Muscle of back (tissue), 13 donors: ENCODE data around the gene ZNF335. TPM values are rescaled to one million over a fixed set of nuclear protein-coding genes. Genes with fewer than 3 reads are reported as not detected.

Source experiments
- DNase-seq, 3 donors: peaks; one replicate each; pipeline versions ENCODE4 v3.0.0 to v3.0.0-alpha.2; 2013
- long read RNA-seq, 9 donors: transcript quantifications; one replicate each; lab custom pipeline, GENCODE V29; 2026
- polyA plus RNA-seq, 10 donors: library from polyadenylated mRNA; unstranded; fragments of 120-200 nt; gene quantifications; one replicate each; pipeline ENCODE4 v1.2.1, GENCODE V29; 2013; ENCODE audit not compliant: insufficient read length in 10 of 10

The ZNF335 gene
- polyA plus RNA-seq = 10 to 100 TPM in 2 of 10 donors, 1 to 10 TPM in 8; 7.9 to 12.0 (median 9.4) TPM
- long read RNA-seq, donor 1, partial matches to known transcripts = 5 of 5 reads
- long read RNA-seq, donor 1, other reads (novel, unspliced or antisense) = 0 of 5 reads
- long read RNA-seq, donor 2 = 0 reads
- long read RNA-seq, donor 3 = 0 reads
- long read RNA-seq, donor 4 = 0 reads
- long read RNA-seq, donor 5 = 0 reads
- long read RNA-seq, donor 6 = 0 reads
- long read RNA-seq, donor 7 = 0 reads
- long read RNA-seq, donor 8 = 0 reads
- long read RNA-seq, donor 9 = 0 reads

DNA sequence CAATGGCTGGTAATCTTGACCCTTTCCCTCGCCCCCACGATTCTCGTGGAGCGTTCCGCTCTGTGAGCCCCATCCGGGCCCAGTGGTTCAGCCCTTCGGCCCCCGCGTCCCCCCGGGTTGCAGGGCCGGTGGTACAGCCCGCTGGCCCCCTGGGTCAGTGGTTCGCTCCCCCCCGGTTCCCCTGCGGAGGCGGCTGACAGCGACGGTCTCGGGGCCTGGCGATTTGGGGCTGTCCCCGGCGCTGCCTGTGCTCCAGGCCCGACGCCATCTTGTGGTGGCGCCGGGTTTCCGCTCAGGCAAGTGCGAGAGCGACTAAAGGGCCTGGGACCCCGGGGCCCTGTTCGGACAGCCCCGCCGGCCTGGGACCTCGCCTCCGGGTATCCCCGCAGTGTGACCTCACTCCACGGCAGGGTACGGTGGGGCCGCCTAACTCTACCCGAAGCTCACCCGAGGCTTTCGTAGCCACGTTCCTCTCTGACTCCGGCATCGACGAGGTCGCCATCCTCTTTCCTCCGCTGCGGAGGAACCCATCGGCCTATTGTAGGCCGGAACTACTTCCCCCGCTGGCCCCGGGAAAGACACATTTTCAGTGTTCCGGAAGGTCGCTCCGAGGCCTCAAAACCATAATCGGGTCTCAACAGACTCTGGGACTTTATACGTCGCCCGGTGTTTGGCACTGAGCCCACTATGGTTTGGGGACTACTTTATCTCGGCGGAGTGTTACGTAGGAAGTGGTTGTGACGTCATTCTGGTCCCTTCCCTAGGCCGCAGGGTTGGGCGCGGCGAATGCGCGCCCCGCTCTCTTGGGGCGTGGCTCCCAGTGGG, at the start of gene ZNF335:
Gene ZNF335 (minus strand): TSS at position 529 of the 825 bp plus-strand sequence. CDS start 793 bp downstream, outside the sequence.
- peak; percentile 96 to 99 (median 98) for DNase-seq

- no peak for DNase-seq
Measured at GRCh38 chr20:46020555-46020954, 48.6 kb upstream of the ZNF335 start.

DNA sequence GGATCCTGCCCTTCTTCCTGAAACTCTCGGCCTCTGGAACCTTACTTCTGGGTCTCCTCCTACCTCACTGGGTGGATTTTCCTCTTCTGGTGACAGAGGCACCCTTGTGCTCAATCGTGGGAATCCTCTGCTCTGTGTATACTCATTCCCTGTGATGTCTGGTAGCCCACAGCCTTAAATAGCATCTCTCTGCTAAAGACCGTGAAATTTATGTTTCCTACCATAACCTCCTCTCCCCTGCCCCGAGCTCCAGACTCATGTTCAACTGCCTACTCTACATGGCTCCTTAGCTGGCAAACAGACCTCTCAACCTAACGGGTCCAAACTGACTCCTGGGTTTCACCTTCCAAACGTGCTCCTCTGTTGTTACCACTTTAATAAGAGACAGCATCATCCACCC, 46.6 kb upstream of the ZNF335 start:
- no peak for DNase-seq

- DNase-seq = no peak
Measured at GRCh38 chr20:46018112-46018511, 46.1 kb upstream of the ZNF335 start.

- no peak for DNase-seq
Measured at GRCh38 chr20:46017272-46017671, 45.3 kb upstream of the ZNF335 start.

DNA sequence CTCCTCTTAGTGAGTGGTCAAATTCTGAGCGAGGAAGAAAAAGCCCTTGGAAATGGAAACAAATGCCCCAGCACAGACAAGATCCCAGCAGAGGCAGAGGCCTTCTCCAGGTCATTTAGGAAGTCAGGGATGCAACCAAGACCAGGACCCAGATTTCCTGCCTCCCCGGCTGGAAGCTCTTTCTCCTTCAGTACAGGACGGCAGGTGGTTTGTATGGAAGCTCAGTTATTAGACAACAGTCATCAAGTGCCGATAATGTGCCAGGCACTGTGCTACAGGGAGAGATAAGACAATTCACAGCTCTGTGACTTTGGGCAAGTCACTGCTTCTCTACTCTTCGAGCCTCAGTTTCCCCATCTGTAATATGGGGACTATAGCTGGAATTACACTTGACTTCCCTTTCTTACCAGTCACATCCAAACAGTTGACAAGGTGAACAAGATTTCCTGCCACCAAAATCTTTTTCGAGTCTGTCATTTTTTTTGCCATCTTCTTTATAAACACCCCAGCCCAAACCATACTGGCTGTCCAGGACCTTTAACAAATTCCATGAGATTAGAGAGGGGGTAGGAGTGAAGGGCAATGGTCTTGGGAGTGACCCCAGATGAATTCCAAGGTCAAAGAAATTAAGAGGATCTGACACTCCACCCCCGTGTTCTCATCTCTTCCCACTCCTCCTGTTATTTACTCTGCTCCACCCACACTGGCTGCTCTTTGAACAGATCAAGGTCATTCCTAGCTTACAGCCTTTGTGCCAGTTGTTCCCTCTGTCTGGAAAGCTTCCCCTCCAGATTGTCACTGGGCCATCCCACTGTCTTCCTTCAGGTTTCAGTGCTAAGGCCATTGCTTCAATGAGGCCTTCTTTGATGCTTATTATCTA, 42.8 kb upstream of the ZNF335 start:
- DNase-seq = no peak

DNA sequence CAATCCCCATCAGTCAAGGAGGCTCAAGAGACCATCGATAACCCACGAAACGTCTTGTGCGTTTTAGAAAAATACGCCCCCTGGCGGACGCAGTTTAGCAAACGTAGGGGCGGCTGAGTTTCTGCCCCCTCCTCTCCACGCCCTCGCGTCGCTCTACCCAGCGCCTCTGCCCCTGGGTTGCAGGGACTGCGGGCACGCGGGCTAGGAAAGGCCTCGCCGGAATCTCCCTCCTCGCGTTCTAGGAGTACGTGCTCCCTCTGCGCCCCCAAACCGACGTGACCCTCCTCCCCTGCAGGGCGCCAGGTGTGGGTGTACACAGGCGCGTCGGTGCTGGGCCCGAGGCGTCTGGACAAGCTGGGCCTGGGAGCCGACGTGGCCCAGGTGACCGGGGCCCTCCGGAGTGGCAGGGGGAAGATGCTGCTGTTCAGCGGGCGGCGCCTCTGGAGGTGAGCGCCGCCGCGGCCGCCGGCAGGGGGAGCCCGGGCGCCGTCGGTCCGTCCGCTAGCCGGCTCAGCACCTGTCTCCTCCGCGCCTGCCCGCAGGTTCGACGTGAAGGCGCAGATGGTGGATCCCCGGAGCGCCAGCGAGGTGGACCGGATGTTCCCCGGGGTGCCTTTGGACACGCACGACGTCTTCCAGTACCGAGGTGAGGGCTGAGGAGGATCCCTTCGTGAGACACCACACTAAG, 42.0 kb upstream of the ZNF335 start:
- DNase-seq = peak in 1 of 3 donors; percentile 32

- no peak for DNase-seq
Measured at GRCh38 chr20:46013322-46013828, 41.4 kb upstream of the ZNF335 start.

DNA sequence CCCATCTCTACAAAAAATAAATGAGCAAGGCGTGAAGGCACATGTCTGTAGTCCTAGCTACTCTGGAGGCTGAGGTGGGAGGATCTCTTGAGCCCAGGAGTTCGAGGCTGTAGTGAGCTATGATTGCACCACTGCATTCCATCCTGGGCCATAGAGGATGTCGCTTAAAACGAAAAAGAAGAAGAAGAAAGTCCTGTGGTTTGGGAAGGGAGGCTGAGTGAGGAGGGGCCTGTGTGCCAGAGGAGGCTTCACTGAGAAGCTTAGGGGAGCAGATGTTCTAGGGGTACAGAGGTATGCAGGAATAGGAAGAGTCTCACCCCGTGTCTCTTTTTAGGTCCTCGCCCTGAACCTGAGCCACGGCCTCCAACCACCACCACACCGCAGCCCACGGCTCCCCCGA, 40.9 kb upstream of the ZNF335 start:
- DNase-seq = no peak

DNA sequence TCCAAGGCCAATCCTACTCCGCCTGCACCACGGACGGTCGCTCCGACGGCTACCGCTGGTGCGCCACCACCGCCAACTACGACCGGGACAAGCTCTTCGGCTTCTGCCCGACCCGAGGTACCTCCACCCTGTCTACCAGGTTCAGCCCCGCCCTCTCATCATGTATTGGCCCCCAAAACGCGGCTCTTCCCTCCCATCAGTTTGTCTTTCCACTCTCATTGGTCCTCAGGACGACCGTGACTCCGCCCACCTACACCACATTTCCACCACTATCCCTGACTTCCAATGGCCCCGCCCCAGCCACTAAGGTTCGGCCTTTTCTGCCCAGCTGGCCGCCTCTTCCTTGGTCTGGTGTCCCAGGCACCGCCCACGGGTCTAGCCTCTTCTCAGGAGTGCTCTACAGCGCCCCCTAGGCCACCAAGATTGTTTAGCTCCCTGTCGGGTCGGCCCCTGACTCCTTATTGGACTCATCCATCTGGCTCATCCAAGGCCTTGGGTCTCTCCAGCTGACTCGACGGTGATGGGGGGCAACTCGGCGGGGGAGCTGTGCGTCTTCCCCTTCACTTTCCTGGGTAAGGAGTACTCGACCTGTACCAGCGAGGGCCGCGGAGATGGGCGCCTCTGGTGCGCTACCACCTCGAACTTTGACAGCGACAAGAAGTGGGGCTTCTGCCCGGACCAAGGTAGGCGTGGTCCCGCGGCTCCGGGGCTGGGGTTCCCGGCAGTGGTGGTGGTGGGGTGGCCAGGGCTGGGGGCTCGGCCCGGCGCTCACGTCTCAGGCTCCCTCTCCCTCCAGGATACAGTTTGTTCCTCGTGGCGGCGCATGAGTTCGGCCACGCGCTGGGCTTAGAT, 39.9 kb upstream of the ZNF335 start:
- DNase-seq = no peak

GRCh38 chr20:46010491-46011391, 38.7 kb upstream of the ZNF335 start:
- no peak for DNase-seq

GRCh38 chr20:46009816-46010215, 37.8 kb upstream of the ZNF335 start:
- DNase-seq = no peak

- DNase-seq = no peak
Measured at GRCh38 chr20:46007671-46008070, 35.7 kb upstream of the ZNF335 start.

DNA sequence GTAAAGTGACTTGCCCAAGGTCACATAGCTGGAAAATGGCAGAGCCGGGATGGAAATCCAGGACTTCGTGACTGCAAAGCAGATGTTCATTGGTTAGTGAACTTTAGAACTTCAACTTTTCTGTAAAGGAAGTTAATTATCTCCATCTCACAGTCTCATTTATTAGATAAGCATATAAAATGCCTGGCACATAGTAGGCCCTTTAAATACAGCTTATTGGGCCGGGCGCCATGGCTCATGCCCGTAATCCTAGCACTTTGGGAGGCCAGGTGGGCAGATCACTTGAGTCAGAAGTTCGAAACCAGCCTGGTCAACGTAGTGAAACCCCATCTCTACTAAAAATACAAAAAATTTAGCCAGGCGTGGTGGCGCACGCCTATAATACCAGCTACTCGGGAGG, 35.0 kb upstream of the ZNF335 start:
- DNase-seq = no peak

DNA sequence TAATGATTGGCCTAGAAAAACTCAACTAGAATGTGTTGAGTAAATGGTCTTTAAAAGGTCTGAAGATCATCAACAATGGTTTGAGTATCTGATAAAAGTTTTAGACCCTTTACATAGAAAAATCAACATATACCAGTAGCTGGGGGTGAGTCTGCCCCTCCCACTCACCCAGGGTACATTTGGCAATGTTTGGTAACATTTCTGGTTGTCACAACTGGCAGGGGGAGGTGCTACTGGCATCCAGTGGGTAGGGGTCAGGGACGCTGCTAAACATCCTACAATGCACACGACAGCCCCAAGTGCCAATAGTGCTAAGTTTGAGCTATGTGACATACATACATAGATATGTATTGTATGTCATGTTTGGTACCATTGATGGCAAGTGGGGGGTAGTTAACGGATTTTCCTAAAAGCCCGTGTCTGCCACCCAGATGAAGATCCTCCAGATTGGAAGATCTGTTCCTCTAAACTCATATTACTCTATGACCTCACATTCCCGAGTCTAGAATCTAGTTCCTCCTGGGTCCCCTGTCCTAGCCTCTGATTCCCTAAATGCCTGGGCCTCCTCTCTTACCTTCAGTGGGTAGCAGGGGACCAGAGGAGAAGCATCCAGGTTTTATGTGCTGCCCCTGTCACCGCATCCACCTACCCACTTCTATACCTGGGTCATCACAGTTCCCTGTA, 34.2 kb upstream of the ZNF335 start:
- no peak for DNase-seq

DNA sequence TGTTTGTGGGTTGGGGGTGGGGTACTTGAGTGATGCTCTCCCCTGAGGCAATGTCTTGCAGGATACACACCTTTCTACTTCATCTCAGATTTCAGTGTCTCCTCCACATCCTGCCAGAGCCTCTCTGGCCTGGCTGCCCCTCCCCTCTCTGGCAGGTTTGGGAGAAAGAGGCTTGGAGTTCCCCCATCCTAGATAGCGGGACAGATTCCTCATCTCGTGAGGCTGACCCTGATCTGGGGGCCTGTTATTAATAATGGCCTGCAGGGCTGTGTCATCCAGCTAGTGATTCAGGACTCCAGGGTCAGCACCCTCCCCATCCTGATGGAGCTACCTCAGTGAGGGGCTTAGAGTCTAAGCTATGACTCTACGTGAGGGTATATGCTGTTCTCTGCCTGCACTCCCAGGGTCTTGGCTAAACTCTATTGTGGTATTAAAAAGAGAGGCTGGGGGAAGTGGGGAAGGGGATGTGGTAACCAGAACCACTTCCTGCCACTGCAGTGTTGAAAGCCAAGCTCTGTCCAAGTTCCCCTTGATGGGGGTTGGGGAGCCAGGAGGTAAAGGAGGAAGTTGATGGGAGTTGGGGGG, 33.0 kb upstream of the ZNF335 start:
- DNase-seq = no peak

GRCh38 chr20:46004187-46004586, 32.2 kb upstream of the ZNF335 start:
- no peak for DNase-seq

DNA sequence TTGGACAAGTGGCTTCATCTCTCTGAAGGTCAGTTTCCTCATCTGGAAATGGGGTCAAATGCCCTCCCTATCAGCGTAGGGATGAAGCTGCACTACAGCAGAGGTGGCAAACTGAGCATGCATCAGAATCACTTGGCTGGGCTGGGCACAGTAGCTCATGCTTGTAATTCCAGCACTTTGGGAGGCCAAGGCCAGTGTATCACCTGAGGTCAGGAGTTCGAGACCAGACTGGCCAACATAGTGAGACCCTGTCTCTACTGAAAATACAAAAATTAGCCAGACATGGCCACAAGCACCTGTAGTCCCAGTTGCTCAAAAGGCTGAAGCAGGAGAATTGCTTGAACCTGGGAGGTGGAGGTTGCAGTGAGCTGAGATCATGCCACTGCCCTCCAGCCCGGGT, 30.0 kb upstream of the ZNF335 start:
- DNase-seq = no peak
